Activated effector memory CD4-positive, alpha-beta T cell treated with Interleukin-2 at 50 U/mL for 16 hours (primary cell): Measurements from ENCODE around the gene GPR156.
"Not testable (repeated sequence)": the region's sequence is repeated elsewhere in the genome, so short reads cannot be mapped to it uniquely, and the experiment has no call there.

ENCODE experiments used
- DNase-seq: peaks from one replicate; pipeline ENCODE4 v3.0.0-alpha.2; 2020

GPR156 gene

DNA sequence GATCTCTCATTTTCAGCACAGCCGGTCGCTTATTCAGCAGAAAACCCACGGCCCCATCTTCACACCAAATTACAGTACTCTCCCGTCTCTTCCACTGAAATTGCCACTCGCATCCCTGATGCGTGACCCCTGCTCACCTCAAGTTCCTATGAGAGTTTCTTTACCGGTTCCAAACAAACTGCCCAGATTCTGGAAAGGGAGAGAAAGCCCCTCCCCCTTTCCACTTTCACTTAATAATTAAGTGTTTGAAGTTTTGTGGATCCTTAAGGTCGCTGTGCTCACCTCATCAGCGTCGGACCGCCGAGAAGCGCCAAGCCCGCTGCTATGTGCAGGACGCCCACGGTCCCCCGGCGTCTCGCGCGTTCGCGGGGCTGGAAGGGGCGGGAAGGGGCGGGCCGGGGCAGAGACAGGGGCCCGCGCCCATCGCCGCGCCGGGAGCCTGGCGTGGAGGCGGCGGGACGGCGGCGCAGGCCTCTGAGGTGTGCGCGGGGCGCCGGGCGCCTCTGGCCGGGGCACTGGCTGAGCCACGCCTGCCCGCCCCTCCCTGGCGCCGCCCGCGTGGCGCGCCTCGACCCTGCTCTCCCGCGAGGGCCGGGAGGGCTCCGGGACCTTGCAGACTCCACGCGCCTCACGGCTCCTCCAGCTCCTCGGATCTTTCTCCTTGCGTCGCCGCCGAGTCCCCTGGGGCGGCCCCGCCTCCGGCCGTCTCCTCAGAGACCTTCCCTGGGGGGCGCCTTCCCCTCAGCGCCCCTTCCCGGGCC, at the start of gene GPR156:
GPR156 (minus strand) TSS at position 476 of the 761 bp plus-strand sequence. CDS start 41,124 bp downstream, outside the sequence.
- no peak for DNase-seq

DNA sequence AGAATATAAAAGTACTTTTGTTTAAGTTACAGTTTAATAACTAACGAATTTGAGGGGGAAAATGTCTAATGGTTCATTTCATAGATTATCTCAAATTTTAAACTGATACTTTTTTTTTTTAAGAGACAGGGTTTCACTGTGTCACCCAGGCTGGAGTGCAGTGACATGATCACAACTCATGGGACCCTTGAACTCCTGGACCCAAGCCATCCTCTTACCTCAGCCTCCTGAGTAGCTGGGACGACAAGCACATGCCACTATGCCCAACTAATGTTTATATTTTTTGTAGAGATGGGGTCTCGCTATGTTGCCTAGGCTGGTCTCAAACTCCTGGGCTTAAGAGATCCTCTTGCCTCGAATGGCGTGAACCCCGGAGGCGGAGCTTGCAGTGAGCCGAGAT, 47.6 kb upstream of the GPR156 start:
- no peak for DNase-seq

DNA sequence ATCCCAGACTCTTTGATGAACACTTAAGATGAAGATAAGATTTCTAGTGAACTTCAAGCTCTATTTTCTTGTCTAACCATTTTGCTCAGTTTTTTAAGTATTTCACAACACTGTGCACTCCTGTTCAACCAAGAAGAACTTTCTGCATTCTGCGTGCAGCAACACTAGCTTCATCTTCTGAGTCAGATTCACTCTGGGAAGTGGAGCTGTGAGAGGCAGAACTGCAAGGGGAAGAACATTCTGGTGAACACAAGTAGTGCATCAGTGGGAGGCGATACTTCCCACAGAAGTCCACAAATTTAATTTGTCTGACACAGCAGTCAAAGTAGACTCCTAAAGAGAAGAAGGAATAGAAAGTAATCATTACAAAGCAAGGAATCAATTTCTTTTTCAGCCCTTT, 46.1 kb upstream of the GPR156 start:
- DNase-seq = no peak

DNA sequence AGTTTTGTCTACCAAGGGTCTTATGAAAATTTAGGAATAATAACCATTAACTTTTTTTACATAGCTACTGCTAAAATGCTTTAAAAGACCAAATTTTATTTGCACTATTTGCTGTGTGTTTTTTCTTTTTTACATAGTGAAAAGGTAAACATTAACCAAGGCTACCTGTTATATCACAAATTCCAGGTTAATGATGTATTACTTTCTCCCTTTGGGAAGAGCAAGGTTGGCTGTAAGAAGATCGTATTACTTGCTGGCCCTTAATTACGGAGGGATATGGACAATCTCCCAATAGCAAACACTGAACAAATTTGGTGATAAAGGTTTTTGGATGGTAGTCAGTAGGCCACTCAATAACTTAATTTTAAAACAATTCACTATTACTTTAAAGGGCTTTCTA, 41.8 kb upstream of the GPR156 start:
- no peak for DNase-seq

DNA sequence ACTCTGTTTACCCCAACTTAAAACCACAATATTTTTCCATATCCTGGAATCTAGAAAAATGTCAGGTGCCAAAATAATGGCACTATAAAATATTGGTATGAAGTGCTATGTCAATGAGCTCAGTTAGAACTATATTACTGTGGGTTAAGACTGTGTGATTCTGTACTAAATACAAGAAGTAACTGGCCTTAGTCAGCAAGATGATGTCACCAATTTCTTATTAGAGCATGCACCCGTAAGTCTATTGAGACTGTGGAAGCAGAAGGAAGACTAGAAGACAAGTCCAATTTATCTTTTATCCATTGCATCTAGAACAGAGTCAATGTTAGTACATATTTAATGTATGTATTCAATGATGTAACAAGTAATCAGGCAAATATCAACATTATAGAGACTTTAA, 39.2 kb upstream of the GPR156 start:
- no peak for DNase-seq

DNA sequence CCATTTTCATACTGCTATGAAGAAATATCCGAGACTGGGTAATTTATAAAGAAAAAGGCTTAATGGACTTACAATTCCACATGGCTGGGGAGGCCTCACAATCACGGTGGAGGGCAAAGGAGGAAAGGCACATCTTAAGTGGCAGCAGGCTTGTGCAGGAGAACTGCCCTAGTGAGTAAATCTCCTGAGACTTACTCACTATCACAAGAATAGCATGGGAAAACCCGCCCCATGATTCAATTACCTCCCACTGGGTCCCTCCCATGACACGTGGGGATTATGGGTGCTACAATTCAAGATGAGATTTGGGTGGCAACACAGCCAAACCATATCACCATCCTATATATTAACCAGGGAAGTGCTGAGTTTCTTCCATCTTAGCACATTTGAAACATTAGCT, 38.7 kb upstream of the GPR156 start:
- not testable (repeated sequence) for DNase-seq

DNA sequence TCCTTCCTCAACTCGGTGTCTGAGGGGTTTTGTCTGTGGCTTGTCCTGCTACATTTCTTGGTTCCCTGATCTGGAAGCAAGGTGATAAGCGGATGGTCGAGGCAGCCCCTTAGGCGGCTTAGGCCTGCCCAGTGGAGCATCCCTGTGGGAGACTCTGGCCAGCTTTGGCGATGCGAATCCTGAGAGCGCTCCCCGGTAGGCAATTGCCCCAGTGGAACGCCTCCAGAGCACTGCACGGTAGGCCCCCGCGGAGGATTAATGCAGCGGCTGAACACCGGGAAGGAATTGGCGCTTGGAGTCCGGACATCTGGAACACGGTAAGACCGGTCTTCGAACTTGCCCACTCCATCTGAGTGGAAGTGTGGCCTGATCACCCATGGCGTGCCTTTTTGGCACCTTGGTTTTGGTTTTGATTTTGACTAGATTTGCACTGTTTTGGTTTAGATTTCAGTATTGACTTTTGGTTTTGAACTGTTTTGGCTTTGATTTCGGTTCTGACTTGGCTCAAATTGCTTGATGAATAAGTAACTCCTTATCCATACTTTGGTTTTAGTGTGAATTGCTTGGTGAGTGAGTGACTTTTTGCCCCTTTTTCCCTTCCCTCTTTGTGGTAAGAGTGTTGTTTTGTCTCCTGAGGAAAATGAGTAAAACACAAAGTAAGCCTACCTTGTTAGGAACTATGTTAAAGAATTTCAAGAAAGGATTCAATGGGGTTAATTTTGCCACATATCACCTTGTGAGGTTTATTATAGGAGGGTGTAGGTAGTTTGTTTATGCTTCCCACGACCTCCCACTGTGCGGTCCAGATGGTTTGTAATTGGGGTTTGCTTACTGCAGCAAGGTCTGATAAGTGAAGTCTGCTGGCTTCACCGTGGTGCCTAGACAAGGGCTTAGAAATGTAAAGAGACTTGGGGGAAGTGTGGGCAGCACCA, 27.1 kb upstream of the GPR156 start:
- no peak for DNase-seq

DNA sequence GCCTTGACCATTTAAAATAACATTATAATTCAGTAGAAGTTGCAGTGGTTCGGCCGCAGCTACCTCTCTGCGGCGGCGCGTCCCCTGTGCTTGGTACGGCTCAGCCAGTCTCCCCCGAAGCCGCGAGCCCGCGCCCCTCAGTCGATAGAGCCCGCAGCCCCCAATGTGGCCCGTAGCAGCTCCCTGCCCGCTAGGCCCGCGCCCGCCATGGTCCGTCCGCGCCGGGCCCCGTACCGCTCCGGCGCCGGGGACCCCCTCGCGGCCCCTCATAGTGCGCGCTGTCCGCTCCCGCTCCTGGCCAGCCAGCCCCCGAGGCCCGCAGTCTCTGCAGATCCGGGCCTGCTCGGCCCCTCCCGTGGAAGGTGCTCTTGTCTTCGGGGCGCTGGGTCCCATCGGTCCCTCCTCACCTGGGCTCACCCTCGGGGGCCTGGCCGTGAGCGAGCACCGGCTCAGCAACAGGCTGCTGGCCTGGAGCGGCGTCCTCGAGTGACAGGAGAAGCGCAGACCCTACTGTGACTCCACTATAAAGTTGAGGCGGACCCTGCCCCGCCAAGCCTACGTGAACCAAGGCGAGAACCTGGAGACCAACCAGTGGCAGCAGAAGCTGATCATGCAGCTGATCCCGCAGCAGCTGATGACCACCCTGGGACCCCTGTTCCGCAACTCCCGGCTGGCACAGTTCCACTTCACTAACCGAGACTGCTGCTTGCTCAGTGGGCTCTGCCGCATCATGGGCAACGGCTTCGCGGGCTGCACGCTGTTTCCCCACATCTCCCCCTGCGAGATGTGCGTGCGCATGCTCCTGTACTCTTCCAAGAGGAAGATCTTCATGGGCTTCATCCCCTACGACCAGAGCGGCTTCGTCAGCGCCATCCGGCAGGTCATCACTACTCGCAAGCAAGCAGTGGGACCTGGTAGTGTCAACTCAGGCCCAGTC, 21.8 kb upstream of the GPR156 start:
- DNase-seq = no peak

DNA sequence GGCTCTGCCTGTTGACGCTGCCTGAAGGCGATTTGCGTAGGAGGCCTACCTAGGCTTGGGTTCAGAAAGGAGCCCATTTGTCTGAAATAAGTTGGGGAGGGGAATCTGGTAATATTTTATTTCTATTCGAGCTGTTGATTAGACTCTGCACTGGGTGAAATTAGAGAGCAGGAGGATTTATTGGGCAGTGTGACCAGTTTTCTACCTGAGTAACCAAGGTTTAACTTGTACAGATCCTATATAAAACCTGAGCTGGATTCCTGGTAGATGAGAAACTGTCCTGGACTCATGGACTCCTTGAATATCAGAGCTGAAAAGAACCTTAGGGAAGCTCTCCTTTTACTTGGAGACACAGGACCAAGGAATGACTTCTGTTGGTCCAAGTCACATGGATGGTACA, 19.6 kb upstream of the GPR156 start:
- DNase-seq = no peak

DNA sequence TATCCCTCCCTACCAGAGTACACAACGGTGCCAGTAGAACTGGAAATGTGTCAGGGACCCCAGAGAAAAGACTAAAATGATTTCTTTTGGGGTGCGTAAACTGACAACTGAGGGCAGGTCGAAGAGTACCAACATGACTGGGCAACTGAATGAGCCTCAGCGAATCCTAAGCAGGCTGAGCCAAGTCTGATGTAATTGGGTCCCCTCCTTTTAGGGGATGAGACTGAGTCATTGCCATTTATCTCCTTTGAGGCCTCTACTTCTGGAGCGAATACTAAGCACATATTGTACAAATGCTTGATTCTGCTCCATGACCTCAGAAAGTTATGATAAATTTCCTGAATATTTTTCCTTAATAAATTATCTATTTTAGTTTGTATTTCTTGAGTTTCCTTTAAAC, 17.3 kb upstream of the GPR156 start:
- no peak for DNase-seq

DNA sequence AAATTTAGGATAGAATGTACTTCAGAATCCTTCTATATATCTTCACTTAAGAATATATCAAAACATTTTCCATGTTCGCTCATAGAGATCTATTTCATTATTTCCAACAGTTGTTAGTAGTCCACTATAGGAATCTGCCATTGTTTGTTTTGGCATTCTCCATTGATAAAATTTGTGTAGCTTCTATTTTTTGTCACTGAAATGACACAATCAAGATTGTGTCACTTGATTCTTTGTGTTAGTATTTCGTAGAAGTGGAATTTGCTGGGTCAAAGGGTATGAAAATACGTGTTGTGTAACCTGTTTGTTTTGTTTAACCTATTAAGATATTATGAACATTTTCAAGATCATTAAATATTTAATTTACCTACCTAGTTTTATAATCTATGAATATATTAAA, 15.9 kb upstream of the GPR156 start:
- no peak for DNase-seq

DNA sequence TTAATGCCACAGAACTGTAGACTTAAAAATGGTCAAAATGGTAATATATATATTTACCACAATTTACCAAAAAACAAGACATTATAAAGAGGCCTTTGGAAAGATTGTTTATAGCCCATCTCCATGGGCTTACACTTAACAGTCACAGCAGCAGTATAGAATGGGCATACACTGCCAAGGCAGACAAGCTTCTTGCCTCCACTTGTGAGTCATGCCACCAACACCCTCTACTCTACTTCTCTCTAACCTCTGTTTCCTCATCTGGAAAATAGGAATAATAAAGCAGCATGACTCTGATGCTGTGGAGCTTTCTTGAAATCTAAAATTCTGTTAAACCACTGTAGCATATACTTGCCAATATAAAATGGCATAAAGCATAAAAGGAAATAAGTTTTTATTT, 14.4 kb upstream of the GPR156 start:
- DNase-seq = no peak

DNA sequence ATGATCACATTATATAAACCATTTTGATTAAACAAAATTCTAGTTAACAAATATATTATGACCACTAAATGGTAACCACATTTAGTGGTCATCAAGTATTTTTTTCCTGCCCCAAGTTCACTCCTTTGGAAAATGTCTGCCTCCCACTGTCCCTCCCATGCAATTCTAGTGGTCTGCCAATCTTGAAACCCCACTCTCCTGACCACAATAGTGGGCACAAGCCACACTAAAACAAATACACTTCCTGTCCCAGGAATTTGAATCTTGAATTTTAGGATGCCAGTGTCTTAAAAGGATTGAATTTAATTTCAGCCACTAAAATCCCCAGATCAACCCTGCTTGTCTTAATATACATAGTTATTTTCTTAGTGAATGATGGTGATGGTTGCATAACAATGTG, 14.0 kb upstream of the GPR156 start:
- no peak for DNase-seq

DNA sequence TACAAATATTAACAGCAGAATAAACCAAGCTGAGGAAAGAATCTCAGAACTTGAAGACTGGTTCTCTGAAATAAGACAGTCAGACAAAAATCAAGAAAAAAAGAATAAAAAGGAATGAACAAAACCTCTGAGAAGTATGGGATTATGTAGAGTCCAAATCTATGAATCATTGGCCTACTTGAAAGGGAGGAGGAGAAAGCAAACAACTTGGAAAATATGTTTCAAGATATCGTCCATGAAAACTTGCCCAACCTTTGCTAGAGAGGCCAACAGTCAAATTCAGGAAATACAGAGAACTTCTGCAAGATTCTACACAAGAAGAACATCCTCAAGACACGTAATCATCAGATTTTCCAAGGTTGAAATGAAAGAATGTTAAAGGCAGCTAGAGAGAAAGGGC, 6.5 kb upstream of the GPR156 start:
- not testable (repeated sequence) for DNase-seq

DNA sequence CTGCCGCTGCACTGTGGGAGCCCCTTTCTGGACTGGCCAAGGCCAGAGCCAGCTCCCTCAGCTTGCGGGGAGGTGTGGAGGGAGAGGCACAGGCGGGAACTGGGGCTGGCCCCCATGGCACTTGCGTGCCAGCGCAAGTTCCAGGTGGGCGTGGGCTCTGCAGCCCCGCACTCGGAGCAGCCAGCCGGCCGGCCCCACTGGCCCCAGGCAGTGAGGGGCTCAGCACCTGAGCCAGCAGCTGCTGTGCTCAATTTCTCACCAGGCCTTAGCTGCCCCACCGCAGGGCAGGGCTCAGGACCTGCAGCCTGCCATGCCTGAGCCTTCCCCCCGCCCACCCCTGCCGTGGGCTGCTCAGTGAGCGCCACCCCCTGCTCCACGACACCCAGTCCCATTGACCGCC, 4.6 kb upstream of the GPR156 start:
- no peak for DNase-seq

DNA sequence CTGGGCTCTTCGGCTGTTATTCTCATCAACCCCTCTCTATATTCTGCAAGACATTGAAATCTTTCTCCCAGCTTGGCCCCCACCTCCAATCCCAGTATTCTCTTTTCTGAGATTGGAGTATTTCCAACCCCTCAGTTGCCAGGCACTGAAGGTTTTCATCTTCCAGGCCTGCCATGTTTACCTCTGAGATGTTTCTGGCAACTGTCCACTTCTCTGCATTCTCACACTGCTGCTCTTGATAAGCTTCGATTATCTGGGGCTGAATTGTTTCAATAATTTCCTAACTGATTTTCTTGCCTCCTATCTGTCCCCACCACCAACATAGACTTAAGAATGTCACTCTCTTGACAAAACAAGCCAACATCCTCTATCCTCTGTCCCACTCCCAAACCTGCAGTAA, 1.4 kb upstream of the GPR156 start:
- DNase-seq = no peak

DNA sequence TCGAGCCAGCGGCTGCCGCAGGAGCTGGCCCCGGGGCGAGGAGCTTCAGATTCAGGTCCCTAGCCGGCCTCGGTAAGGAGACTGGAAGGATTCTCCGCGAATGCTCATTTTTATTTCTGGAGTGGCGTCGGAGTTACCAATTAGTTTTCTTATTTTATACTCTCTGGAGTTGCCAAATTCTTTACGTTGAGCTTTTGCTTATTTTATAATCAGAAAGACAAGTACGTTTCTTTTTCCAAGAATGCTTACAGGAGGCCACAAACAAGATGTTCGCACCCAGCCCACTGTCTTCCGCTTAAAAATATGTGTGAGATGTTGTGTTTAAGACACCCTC, 453 bp upstream of the GPR156 start:
- no peak for DNase-seq

DNA sequence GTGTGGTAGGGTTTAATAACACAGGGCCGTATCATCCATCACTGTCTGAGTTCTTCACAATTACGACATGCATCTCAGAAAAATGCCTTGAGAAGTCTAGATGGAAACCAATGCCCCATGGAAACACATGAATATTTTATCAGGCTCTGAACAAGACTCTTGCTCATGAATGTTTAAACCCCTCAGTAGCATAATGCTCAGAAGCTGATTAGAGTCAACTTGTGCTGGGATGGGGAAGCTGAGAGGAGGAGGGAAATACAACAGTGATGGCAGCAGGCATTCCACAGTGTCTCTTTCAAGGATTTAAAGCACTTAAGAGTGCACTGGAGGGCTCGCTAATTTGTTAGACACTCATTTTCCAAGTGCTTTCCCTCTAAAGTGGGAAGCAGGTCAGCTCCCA, 3.8 kb downstream of the GPR156 start:
- no peak for DNase-seq

DNA sequence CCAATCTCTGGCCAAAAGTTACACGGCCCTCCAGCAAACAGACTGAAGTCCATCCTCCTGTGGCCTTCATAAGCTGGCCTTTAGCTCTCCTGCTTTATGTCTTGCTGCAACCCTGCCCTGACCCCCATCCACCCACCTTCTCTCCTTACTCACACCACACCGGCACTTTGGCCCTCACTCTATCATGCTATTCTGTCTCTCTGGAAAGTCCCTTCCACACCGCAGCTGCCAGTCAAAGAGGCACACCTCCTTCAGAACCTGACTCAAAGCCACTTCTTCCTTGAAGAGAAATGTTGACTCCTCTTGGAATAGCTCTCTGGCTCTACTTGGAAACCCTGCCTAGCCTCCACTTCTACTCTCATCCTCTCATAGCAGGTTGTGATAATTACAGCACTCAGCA, 4.5 kb downstream of the GPR156 start:
- DNase-seq = no peak

DNA sequence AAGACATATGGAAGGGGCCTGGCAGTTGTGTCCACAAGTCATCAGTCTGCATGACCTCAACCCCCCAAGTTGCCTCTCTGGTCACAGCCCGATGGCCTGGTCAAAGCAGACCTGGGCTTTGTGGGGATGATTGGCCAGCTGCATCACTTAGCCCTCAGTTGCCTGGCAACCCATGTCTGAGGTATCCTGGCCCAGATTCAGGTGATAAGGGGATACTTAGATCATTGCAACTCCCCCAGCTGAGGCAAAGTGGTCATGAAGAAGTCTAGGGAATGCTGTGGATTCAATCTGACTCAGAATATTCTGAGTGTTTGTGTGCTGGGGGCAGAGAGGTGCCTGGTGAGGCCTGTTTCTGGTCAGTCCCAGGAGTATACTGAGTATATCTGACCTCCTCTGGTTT, 5.0 kb downstream of the GPR156 start:
- no peak for DNase-seq

DNA sequence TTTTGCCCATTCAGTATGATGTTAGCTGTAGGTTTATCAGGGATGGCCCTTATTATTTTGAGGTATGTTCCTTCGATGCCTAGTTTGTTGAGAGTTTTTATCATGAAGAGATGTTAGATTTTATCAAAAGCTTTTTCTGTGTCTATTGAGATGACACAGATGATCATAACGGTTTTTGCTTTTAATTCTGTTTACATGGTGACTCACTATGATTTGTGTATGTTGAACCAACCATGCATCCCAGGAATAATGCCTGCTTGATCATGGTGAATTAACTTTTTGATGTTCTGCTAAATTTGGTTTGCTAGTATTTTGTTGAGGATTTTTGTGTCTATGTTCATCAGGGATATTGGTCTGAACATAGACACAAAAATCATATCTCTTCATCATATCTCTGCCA, 8.3 kb downstream of the GPR156 start:
- no peak for DNase-seq

DNA sequence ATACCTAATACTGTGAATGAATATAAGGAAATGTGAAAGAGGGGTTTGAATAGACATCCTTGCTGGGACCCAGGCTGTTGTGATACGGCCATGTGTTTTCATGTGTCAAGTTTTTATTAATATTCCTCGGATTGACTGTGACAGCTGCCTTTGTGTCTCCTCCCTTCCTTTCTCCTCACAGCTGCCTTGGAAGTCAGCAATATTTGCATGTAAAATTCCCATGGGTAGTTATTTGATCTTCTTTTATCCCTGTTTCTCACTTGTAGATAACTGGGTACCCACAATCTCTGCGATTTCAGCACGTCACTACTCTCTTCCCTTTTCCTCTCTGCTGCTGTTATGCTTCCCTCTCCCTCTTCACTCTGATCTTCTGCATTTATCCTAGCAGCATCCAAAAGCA, 9.4 kb downstream of the GPR156 start:
- DNase-seq = no peak

DNA sequence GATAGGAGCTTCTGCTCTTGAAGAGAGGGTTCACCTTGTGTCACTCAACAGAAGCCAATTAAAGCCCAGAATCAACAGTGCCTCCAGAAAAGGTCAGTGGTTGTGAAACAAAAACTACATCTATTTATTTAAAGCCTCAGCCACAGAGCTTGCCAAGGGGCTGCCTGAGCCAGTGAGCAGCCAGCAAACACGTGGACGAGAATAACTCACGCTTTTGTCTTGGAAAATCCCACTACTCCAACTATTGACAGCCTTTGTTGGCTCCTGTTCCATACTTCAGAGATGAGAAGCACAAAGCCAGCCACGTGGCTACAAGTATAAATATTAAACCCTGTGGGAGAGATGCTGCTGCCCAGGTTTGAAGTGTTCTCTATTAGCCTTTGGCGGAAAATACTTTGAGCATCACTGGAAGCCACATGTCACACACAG, 10.3 kb downstream of the GPR156 start:
- no peak for DNase-seq
